ENCODE measurements around the gene ABLIM3. TPM values are rescaled to one million over a fixed set of nuclear protein-coding genes. Genes with fewer than 3 reads are reported as not detected.

ABLIM3 gene
- total RNA-seq, 1 experiment from 2014 or later = 12.9 TPM

DNA sequence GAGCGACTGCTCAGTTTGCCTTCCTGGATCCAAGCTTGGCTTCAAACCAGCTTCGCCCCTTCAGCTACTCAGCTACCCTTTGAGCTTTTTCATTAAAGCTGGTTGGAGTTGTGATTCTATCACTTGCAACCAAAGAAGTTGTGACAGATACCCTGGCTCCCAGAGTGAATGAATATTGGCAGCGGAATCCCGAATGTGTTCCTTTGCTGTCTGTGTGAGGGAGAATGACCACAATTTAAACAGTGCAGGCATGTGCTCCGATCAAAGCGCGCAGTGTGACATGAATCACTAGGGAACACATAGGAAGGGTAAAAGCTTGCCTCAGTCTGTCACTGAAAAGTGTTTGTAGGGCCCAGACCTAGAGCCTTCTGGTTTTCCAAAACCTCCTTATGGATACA, 123.8 kb downstream of the ABLIM3 start:
- intact Hi-C loops (cut with micrococcal nuclease; ENCODE audit: unreplicated experiment) = loop anchor here (5.0 to 10.0 kb wide), 3 partner anchors 133 to 533 kb away; no protein-coding TSS in a partner anchor
- no TSS peak for BruUV-seq (replicated peaks)
- no peaks in the 10 kb centered on the region for H3K4me1 ChIP-seq (ENCODE audit: control insufficient read depth, insufficient read depth, low read length)
- H3K27me3 ChIP-seq (ENCODE audit: control insufficient read depth, insufficient read depth, low read length) = no peaks in the 10 kb centered on the region
- CTCF ChIA-PET = interaction anchor here (0.6 to 1.3 kb wide), 4 partner anchors 101 to 269 kb away, joined by 3 to 6 read pairs (median 3); partner anchors contain the start of gene ABLIM3
- no peak for TF ChIP-seq SIN3A (IDR thresholded peaks at IDR 0.05; ENCODE audit: borderline replicate concordance, insufficient read depth, low read depth, low read length)
- TF ChIP-seq CTCF (IDR thresholded peaks at IDR 0.05) = no peak; the same call in 1 of the 2 replicates
- TF ChIP-seq, protein P1, sequence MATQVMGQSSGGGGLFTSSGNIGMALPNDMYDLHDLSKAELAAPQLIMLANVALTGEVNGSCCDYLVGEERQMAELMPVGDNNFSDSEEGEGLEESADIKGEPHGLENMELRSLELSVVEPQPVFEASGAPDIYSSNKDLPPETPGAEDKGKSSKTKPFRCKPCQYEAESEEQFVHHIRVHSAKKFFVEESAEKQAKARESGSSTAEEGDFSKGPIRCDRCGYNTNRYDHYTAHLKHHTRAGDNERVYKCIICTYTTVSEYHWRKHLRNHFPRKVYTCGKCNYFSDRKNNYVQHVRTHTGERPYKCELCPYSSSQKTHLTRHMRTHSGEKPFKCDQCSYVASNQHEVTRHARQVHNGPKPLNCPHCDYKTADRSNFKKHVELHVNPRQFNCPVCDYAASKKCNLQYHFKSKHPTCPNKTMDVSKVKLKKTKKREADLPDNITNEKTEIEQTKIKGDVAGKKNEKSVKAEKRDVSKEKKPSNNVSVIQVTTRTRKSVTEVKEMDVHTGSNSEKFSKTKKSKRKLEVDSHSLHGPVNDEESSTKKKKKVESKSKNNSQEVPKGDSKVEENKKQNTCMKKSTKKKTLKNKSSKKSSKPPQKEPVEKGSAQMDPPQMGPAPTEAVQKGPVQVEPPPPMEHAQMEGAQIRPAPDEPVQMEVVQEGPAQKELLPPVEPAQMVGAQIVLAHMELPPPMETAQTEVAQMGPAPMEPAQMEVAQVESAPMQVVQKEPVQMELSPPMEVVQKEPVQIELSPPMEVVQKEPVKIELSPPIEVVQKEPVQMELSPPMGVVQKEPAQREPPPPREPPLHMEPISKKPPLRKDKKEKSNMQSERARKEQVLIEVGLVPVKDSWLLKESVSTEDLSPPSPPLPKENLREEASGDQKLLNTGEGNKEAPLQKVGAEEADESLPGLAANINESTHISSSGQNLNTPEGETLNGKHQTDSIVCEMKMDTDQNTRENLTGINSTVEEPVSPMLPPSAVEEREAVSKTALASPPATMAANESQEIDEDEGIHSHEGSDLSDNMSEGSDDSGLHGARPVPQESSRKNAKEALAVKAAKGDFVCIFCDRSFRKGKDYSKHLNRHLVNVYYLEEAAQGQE (IDR thresholded peaks at IDR 0.05; ENCODE audit: insufficient read depth in 1 of 2, low read depth in 2 of 2, low read length in 1 of 2) = no peak
- TF ChIP-seq TCF7L2 (IDR thresholded peaks at IDR 0.05; ENCODE audit: low read depth, low read length) = no peak
- TF ChIP-seq POLR2AphosphoS5 (IDR thresholded peaks at IDR 0.05; ENCODE audit: low read depth, low read length) = no peak
- in situ Hi-C loops (cut with HindIII; ENCODE audit: low pct_unique_long_range_greater_than_20kb, low sequenced_read_pairs) = loop anchor here (25.0 kb wide), 1 partner anchor 128 kb away; the partner anchor contains the start of gene ABLIM3
- peaks cover 6% of the 10 kb centered on the region; the same call in 1 of the 2 replicates for H3K9me3 ChIP-seq (ENCODE audit: control insufficient read depth, insufficient read depth, low read depth, low read length)
- H3K36me3 ChIP-seq (ENCODE audit: control insufficient read depth, insufficient read depth, low read length) = no peaks in the 10 kb centered on the region
- no peak overlapping the region for H3K27ac ChIP-seq (ENCODE audit: low read length)
- H3K4me3 ChIP-seq (ENCODE audit: low read depth in 2 of 2, low read length in 2 of 2) = no peak overlapping the region
- DNase-seq (ENCODE audit: low read depth, low spot score) (no peak), ATAC-seq (no peak)
- POLR2A ChIA-PET = no interaction called here

- POLR2A ChIA-PET = no interaction called here
- H3K27ac ChIP-seq (ENCODE audit: low read length) = no peak overlapping the region
- BruUV-seq (replicated peaks) = no TSS peak
- intact Hi-C loops (cut with micrococcal nuclease; ENCODE audit: unreplicated experiment) = loop anchor here (5.0 to 10.0 kb wide), 3 partner anchors 133 to 533 kb away; no protein-coding TSS in a partner anchor
- ATAC-seq (peak; percentile 56; the same call in 1 of the 2 replicates), DNase-seq (ENCODE audit: low read depth, low spot score) (no peak)
- H3K36me3 ChIP-seq (ENCODE audit: control insufficient read depth, insufficient read depth, low read length) = no peaks in the 10 kb centered on the region
- H3K9me3 ChIP-seq (ENCODE audit: control insufficient read depth, insufficient read depth, low read depth, low read length) = peaks cover 6% of the 10 kb centered on the region; the same call in 1 of the 2 replicates
- no peak overlapping the region for H3K4me3 ChIP-seq (ENCODE audit: low read depth in 2 of 2, low read length in 2 of 2)
- TF ChIP-seq CTCF (IDR thresholded peaks at IDR 0.05) (peak; percentile 70), POLR2AphosphoS5 (IDR thresholded peaks at IDR 0.05; ENCODE audit: low read depth, low read length) (no peak)
- H3K4me1 ChIP-seq (ENCODE audit: control insufficient read depth, insufficient read depth, low read length) = no peaks in the 10 kb centered on the region
- in situ Hi-C loops (cut with HindIII; ENCODE audit: low pct_unique_long_range_greater_than_20kb, low sequenced_read_pairs) = loop anchor here (25.0 kb wide), 1 partner anchor 128 kb away; the partner anchor contains the start of gene ABLIM3
- H3K27me3 ChIP-seq (ENCODE audit: control insufficient read depth, insufficient read depth, low read length) = no peaks in the 10 kb centered on the region
- CTCF ChIA-PET = interaction anchor here (0.6 to 1.3 kb wide), 4 partner anchors 100 to 269 kb away, joined by 3 to 6 read pairs (median 3); partner anchors contain the start of gene ABLIM3
These were observed 124.3 kb downstream of the ABLIM3 start for GRCh38 chr5:149265597-149265996.

Measured in Panc1 (cell line).